Measurements from ENCODE around the gene SRGAP2C.
"Not testable (repeated sequence)": the region's sequence is repeated elsewhere in the genome, so short reads cannot be mapped to it uniquely, and the experiment has no call there.

SRGAP2C gene

DNA sequence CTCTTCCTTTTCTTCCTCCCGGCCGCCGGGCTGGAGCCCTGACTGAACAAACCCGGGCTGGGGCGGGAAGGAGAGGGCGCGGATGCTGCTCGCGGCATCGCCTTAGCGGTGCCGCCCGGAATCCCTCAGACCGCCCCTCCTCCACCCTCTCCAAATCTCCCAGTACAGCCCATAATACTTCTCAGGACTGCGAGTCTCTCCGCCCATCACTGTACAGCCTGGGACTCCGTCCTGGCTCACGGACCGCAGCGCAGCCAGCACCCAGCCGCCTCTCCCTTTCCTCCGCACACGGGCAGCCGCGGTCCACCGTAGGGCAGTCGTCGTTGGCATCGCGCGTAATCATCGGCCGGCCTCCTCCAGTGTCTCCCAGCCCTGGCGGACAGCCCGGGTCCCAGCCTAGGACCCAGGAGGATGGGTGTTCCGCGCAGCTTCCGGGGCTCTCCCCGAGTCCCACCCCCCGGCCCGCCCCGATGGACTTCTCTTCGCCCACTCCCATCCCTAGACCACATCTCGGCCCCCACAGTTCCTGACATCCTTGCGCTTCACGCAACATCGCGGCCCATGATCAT lies 449 bp downstream of the SRGAP2C start:
- DNase-seq (ENCODE audit: extremely low read depth in 1 of 2, low read depth in 1 of 2) = not testable (repeated sequence)

DNA sequence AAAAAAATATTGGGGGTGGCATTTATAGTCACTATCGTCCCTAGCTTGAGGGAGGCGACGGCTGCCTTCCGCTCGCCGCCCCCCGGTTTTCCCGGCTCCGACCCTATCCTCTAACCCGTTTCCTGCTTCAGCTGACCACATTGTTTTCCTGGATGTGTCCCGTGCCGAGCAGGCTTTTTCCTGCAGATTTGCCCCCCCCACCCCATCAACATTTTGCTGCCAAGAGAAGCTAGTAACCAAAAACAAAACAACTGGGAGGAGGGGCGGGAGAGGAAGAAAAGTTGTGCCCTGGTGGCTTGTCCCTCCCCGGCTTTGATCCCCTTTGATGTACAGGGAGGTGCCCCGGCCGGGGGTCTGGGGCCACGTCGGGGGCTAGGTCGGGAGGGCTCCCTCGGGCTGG lies 1.4 kb downstream of the SRGAP2C start:
- DNase-seq (ENCODE audit: extremely low read depth in 1 of 2, low read depth in 1 of 2) = not testable (repeated sequence)

DNA sequence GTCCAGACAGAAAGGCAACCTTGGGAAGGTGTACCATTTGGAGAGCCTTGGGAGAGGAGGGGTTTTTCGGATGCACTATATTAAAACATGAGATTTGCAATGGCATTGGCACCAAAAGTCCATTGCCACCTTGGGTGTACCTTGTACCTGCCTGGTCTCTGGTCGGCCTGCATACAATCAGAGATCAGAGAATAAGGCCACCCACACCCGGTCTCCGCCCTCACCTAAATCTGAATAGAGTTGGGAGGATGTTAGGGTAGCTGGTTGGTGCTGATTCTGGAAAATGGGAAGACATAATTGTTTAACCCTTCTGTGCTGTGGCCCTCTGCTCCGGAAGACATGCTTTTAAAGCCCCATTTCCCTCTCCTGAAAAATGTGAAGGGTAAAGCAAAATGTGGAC lies 3.1 kb downstream of the SRGAP2C start:
- not testable (repeated sequence) for DNase-seq (ENCODE audit: extremely low read depth in 1 of 2, low read depth in 1 of 2)

DNA sequence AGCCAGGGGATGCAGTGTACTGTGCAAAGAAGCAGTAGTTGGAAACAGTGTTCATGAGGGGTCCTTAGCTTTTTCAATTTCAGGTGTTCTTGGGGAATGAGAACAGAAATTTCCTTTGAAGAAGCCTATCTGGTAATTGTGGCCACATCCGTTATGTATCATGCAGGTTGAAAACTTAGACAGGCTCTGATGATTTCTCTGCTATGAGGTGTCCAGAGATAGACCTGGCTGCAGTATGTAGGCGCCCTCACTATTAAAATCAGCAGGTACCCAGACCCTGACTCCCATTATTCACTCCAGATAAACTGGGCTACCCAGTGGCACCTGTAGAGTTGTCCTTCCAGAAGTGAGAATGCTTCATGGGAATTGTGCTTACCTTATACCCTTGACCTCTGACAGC lies 7.7 kb downstream of the SRGAP2C start:
- not testable (repeated sequence) for DNase-seq (ENCODE audit: extremely low read depth in 1 of 2, low read depth in 1 of 2)

DNA sequence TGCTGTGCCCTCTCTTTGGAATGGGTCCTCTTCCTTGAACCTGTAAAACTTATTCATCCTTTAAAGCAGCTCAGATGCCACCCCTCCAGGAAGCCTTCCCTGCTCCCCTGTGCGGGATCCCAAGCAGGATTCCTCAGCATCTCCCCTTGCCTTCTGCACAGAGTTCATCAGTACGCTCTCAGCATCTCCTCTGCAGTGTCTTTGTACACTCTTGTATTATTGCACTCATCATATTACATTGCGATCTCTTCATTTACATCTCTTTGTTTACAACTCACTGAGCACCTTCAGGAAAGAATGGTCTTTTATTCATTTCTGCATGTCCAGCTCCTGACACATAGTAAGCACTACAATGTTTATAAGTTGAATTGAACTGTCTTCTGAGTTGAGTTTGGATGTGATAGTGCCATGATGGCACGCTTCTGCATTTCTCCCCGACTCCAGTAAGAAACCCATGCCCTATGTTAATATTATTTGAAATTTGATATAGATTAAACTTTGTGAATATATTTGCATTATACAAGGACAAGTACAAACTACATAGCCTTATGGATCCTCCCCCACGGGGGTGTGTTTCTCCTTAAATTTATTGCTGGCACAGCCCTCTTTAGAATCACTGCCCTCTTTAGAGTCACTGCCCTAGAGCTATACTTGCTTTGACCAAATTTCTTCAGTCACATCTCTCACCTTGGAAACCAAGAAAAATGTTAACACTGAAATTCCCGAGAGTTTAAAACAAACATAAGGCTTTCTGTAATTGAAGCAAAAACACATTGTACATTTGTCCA lies 12.5 kb downstream of the SRGAP2C start:
- not testable (repeated sequence) for DNase-seq (ENCODE audit: extremely low read depth in 1 of 2, low read depth in 1 of 2)

DNA sequence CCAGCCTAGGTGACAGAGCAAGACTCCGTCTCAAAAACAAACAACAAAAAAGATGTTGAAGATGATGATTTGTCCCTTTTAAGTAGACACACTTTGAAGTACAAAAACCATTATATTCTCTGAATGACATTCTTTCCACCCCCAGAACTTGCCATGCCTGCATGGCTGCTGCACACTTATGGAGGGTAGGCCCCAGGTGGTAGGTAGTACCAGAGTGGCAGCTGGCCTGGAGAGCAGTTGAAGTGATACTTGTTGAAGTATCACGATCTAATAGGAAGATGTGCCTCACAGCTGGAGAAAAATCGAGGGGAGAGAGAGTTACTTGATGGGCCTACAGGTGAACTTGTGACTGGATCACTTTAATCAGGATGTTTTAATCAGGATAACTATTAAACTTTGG lies 15.0 kb downstream of the SRGAP2C start:
- DNase-seq (ENCODE audit: extremely low read depth in 1 of 2, low read depth in 1 of 2) = not testable (repeated sequence)

DNA sequence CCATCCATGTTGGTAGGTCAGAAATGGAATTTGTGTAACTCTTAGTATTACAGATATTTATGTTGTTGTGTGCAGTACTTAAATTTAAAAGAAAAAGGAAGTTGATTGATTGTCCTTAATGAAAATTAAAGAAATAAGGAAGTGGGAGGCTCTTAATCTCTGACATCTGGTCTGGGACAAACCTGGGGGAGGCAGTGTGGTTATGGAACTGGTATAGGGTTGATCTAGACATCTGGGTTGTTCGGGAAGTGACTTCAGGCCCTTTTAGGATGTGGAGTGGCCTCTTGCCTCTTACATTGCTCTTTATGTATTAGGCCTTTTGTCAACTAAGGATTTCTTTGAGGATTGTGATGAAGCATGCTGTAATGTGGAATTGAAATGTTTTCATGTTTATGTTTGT lies 15.5 kb downstream of the SRGAP2C start:
- not testable (repeated sequence) for DNase-seq (ENCODE audit: extremely low read depth in 1 of 2, low read depth in 1 of 2)

DNA sequence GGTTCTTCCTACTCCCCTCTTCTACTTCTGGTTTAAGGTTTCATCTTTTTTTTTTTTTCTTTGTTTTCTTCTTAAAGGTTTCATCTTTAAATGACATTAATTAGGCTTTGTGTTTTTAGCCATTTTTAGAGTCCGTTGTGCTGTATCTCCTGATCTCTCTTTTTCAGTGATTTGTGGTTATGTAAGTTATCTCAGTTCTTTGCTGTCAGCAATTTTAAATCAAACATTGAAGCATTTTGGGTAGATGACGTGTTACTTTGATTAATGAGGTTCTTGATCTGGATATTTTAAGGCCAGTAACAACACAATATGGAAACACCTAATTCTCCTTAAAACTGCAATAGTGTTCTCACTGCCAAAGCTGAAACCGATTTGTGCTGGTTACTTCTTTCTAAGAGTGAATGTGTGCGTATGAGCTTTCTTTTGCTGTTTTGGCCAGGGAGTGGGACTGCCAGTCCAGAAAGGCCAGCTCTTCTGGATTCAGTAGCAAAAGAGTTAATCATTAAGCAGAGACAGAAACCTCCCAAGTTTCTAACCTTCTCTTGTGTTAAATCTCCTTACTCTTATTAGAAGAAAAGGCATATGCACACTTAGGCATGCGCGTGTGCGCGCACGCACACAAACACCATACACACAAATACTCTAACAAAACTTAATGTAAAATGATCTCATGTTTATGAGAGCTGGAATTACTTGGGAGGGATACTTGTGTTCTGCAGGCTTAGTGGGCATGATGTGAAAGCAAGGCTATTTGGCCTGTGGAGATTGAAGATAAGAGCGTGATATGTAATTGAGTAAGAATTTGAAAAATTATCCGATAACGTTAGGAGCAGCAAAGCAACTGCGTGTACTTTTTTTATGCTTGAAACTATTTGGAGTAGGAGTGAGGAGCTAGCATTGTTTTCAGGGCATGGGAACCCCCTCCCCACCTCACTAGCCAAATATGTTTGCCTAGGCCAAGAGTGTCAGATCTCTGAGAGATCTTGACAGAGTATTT lies 16.5 kb downstream of the SRGAP2C start:
- not testable (repeated sequence) for DNase-seq (ENCODE audit: extremely low read depth in 1 of 2, low read depth in 1 of 2)

DNA sequence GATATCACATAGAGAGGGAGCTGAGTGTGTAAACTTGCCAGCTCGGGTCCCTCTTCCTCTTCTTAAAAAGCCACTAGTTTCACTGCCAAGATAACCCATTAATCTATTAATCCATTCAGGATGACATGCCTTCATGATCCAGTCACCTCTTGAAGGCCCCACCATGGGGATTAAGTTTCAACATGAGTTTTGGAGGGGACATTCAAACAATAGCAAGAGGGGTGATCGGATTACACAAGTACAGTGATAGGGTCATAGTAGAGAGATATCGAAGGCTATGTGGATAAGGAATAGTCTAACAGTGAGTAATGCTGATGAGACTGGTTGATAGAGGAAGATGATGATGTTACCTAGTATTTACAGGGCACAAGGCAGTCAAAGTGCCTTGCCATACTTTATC lies 18.2 kb downstream of the SRGAP2C start:
- not testable (repeated sequence) for DNase-seq (ENCODE audit: extremely low read depth in 1 of 2, low read depth in 1 of 2)

DNA sequence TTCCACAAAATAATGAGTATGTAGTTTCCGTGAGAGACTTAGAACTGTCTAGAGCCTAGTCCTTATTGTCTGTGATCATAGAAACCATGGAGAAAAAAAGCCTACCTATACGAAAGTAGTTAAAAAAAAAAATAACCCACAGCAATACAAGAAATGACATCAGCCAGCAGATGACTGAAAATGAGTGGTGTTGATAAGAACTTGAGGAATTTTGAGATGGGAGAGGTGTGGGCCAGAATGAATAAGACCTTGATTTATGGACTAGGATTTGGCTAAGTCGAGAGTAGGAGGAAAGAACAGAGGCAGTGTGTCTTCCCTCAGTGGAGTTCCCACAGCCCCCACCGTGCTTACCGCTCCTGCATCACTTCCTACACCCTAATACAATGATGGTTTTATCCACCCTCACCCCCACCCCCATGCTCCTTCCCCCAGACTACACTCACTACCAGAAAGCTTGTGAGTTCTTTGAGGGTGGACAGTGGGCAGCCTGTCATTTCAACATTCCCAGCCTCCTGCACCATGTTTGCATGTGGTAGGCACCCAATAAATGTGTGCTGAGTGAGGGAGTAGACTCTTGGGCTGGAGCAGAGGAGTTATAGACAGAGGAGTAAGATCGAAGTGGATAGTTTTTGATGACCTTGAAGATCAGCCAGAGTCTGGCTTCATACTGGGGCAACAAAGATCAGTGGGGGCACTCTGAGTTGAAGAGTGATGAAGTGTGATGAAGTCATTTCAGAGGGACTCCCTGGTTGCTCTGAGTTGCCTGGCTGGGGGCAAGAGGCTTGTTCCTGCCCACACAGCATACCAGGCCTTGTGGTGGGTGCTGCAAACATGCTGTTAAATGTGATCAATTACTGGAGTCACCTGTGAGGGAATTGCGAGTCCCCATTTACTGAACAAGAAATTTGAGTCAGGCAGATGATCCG lies 21.3 kb downstream of the SRGAP2C start:
- not testable (repeated sequence) for DNase-seq (ENCODE audit: extremely low read depth in 1 of 2, low read depth in 1 of 2)

DNA sequence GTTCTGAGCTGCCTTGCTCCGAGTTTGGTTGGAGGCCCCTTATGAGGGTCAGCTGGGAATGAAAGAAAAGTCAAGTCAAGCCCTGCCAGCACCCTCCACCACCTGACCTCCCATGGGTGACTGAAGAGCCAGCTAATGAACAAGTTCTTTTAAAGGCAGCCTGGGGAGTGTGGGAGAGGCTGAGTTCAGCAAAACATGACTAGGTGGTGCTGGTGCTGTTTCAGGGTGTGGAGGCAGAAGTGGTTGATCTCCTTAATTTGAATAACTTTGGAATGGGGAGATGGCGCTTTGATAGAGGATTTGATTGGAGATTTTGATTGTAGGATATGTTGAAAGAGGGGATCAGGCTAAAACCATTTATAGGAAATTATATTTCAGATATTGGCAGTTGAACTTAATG lies 22.6 kb downstream of the SRGAP2C start:
- DNase-seq (ENCODE audit: extremely low read depth in 1 of 2, low read depth in 1 of 2) = not testable (repeated sequence)

DNA sequence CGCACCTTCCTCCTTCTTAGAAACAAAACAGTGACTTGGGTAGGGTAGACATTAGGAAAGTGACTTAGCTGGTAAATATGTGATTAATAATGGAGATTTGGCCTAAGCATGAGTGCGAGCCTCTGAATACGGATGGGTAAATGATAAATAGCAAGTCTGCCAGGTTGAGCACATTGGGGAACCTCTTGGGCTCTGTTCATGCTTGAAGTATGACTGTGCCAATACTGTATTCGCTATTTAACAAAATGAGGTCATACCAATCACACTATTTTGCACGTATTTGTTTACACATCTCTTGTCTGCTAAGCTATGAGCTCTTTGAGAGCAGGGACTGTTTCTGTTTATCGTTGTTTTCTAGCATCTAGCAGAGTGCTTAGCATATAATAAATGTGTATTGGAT lies 23.6 kb downstream of the SRGAP2C start:
- not testable (repeated sequence) for DNase-seq (ENCODE audit: extremely low read depth in 1 of 2, low read depth in 1 of 2)

DNA sequence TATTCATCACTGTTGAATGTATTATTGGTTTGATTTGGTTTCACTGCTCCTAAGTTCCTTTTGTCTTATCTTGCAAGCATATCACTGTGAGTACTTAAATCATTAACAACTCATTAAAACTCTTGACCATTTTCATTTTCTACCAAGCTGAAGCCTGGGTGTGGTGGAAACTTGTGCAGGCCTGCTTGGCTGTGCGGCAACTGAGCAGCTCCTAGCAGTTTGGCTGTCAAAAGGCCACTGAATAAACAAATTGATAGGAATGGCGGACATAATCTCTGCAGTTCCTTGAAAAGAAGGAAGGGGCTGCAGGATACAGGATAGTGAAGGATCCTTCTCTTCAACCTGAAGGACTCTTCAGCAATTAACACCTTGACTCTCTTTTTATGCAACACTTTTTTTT lies 26.0 kb downstream of the SRGAP2C start:
- DNase-seq (ENCODE audit: extremely low read depth in 1 of 2, low read depth in 1 of 2) = not testable (repeated sequence)

DNA sequence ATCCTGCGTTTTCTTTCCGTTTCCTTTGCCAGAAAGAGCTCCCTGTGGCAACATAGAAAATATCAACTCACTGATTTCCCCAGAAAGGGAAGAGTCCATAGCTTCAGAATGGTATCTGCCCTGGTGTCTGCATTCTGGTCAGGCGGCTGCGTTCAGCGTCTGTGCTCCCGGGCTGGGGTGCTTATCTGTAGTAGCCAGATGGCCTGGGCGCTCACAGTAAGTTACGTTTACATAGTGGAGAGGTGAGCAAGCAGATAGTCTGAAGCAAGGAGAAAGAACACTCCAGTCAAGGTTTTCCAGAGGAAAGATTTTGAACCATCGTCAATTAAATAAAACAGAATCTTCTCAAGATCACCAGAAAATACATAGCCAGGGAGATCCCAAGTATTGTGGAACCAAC lies 28.7 kb downstream of the SRGAP2C start:
- DNase-seq (ENCODE audit: extremely low read depth in 1 of 2, low read depth in 1 of 2) = not testable (repeated sequence)

DNA sequence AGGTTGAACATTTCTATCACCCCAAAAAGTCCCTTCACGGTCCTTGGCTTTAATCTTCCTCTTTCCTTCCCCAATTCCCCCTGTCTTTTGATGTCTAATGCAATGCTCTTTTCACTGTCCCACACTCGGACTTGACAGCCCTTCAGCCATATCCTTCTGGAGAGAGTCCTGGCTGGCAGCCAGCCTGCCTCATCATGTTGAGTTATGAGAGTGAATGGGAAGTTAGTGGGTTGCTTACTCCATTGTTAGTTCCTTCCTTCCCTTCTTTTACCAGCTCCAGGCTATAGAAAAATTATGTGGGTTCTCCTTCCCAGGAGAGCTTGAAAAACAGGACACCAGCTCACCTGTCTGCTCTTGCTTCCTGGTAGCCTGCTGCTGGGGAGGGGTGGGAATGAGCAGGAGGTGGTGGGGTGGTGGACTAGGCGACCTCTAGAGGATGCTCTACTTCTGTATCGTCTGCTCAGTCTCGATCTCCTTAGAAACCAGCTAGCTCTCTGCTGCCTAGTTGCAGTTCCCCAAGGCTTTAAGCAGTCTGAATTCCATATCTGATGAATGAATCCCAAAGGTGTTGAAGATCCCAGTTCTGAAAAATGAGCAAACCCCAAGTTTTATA lies 29.9 kb downstream of the SRGAP2C start:
- DNase-seq (ENCODE audit: extremely low read depth in 1 of 2, low read depth in 1 of 2) = not testable (repeated sequence)

DNA sequence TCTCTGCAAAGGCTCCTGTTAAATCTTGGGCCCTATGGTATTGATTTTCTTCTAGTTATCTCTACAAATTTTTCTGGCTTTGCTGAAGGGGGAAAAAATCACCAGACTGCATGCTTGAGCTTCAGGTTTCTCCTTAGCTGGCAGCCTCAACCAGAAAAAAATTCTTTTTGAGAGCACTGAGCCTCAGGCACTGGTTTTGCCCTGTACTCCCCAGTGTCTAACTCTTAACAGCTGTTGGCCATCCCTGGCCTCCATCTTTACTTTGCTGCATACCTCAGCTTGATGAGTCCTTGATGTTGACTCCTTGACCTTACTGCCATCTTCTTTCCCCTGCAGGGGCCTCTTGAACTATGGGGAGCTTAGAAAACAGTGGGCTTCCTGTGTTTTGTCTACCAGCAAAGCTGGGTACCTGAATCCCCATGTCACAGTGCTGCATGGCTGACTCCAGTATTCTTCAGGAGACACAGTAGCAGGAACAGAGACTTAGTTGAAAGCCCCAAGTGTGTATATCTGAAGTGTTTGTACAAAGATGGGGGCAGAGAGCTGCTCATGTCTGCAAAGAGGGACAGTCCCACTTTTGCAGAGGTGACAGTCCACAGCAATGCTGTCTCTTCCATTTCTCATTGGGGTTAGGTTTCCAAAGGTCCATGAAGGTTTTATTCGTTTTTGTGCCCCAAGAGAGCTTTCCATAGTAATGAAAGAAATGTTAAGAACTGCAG lies 31.1 kb downstream of the SRGAP2C start:
- not testable (repeated sequence) for DNase-seq (ENCODE audit: extremely low read depth in 1 of 2, low read depth in 1 of 2)

DNA sequence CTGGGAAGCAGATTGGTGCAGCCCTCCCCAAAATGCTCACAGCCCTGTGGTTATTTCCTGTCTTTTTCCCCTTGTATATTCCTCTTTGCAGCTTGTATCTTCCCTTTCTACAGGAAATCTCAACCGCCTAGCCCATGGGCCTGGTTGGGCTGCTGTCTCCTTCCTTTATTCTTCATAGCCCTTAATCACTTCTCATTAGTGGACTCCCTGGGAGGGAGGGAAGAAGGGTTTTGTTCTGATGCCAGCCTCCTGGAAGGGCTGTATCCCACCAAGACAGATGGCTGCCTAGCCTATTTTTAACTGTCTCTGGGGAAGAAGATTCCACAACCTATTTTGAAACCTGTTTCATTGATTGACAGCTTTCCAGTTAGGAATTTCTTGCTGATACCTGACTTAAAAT lies 31.9 kb downstream of the SRGAP2C start:
- not testable (repeated sequence) for DNase-seq (ENCODE audit: extremely low read depth in 1 of 2, low read depth in 1 of 2)

DNA sequence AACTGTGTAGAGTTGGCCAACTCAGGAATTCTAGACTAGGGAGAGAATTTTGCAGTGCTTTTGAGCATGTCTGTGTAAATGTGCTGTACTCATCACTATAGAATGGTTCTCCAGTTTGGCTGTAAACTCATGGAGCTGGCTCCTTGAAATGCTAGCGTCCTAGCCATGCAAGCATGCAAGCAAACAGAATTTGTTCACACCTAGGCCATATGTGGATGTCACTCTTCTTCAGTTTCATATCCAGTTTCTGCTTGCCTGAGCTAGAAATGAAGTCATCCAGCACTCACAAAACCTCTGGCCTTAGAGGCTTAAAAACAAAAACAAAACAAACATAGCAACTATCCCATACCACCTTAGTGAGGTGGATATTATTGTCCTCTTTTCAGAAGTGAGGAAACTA lies 37.0 kb downstream of the SRGAP2C start:
- DNase-seq (ENCODE audit: extremely low read depth in 1 of 2, low read depth in 1 of 2) = not testable (repeated sequence)

DNA sequence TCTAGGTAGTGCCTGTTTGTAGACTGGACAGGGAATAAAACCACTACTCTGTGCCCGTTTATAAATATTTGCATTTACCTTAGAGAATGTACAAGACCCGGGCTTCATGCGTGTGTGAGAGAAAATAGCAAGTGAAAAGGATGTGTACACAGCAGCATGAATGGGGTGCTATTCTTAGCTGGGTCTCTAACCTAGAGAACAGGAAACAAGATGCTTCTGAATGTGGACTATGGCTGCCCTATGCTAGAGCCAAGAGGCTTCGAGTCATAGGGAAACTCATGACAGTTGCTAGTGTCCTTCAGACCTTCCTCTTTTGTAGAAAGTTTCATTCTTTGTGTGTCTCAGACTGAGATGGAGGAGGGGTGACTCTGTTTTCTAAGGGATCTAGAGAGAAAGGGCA lies 39.9 kb downstream of the SRGAP2C start:
- DNase-seq (ENCODE audit: extremely low read depth in 1 of 2, low read depth in 1 of 2) = not testable (repeated sequence)

Data from activated CD8-positive, alpha-beta memory T cell treated with anti-CD3 and anti-CD28 coated beads for 1 hour (primary cell).